Activated effector memory CD4-positive, alpha-beta T cell treated with Interleukin-2 at 50 U/mL for 16 hours (primary cell): ENCODE data around the gene SPTB.
A peak's percentile ranks its signal among the peaks of the same experiment; 100 is the strongest.

ENCODE experiments used
- DNase-seq: peaks from one replicate; pipeline ENCODE4 v3.0.0-alpha.2; 2020

Gene SPTB

GRCh38 chr14:64880221-64881121 lies 764 bp upstream of the SPTB start:
- peak; percentile 55 for DNase-seq

GRCh38 chr14:64878837-64879634 lies 671 bp downstream of the SPTB start:
- DNase-seq: no peak

GRCh38 chr14:64877846-64878245 lies 1.9 kb downstream of the SPTB start:
- DNase-seq: no peak

GRCh38 chr14:64875350-64875749 lies 4.4 kb downstream of the SPTB start:
- no peak for DNase-seq

- no peak for DNase-seq
These were observed 6.0 kb downstream of the SPTB start for GRCh38 chr14:64873506-64874219.

GRCh38 chr14:64871344-64871743 lies 8.4 kb downstream of the SPTB start:
- no peak for DNase-seq

GRCh38 chr14:64870160-64870559 lies 9.5 kb downstream of the SPTB start:
- no peak for DNase-seq

GRCh38 chr14:64868841-64869240 lies 10.9 kb downstream of the SPTB start:
- DNase-seq: no peak

- no peak for DNase-seq
These were observed 11.3 kb downstream of the SPTB start for GRCh38 chr14:64868379-64868778.

GRCh38 chr14:64867182-64867581 lies 12.5 kb downstream of the SPTB start:
- no peak for DNase-seq

- no peak for DNase-seq
These were observed 13.7 kb downstream of the SPTB start for GRCh38 chr14:64865992-64866391.

GRCh38 chr14:64865109-64865508 lies 14.6 kb downstream of the SPTB start:
- no peak for DNase-seq

- no peak for DNase-seq
These were observed 15.4 kb downstream of the SPTB start for GRCh38 chr14:64864258-64864657.

GRCh38 chr14:64861916-64862315 lies 17.8 kb downstream of the SPTB start:
- DNase-seq: no peak

GRCh38 chr14:64860039-64860438 lies 19.7 kb downstream of the SPTB start:
- no peak for DNase-seq

- no peak for DNase-seq
These were observed 21.5 kb downstream of the SPTB start for GRCh38 chr14:64857979-64858744.

GRCh38 chr14:64856529-64857445 lies 22.9 kb downstream of the SPTB start:
- no peak for DNase-seq

GRCh38 chr14:64855721-64856528 lies 23.8 kb downstream of the SPTB start:
- DNase-seq: no peak

- no peak for DNase-seq
These were observed 29.2 kb downstream of the SPTB start for GRCh38 chr14:64850369-64851137.

GRCh38 chr14:64849940-64850339 lies 29.8 kb downstream of the SPTB start:
- DNase-seq: no peak
